Transverse colon (tissue), 4 donors: ENCODE results near the gene CPS1. TPM values are rescaled to one million over a fixed set of nuclear protein-coding genes. Genes with fewer than 3 reads are reported as not detected.

Experiments
- DNase-seq: peaks from one replicate; pipeline ENCODE4 v3.0.0-alpha.2; 2019
- H3K27ac ChIP-seq, 4 donors: fragments of 200-600 bp; sonication (generic); 2 replicates each; pipeline ENCODE4 v1.5.1; 2016 to 2018; ENCODE audit warnings: inconsistent platforms in 4 of 4
- H3K27me3 ChIP-seq: fragments of 200-600 bp; sonication (generic); 2 replicates; pipeline ENCODE4 v1.5.1; 2017; ENCODE audit warnings: inconsistent platforms
- H3K36me3 ChIP-seq, 4 donors: fragments of 200-600 bp; sonication (generic); 2 replicates each; pipeline ENCODE4 v1.5.1; 2017 to 2019; ENCODE audit warnings: inconsistent platforms in 4 of 4
- H3K4me1 ChIP-seq, 4 donors: fragments of 200-600 bp; sonication (generic); 2 replicates each; pipeline ENCODE4 v1.5.1; 2017 to 2020; ENCODE audit warnings: inconsistent platforms in 4 of 4
- H3K4me3 ChIP-seq, 4 donors: fragments of 200-600 bp; sonication (generic); 1 replicate in 1 of 4; 2 replicates in 3 of 4; pipeline versions ENCODE4 v1.5.1 to v1.6.1; 2017 to 2019; ENCODE audit warnings: inconsistent platforms in 4 of 4
- H3K9me3 ChIP-seq, 2 donors: fragments of 200-600 bp; sonication (generic); 2 replicates each; pipeline ENCODE4 v1.5.1; 2017 to 2019; ENCODE audit warnings: inconsistent platforms in 2 of 2
- CTCF ChIP-seq, 5 experiments: fragments of 200-600 bp in 3 of 5; fragments of 450-650 bp in 2 of 5; sonication (generic) in 3 of 5; IDR thresholded peaks; 1 replicate in 2 of 5; 2 replicates in 3 of 5; pipeline ENCODE4 v1.5.1; 2016 to 2017; ENCODE audit warnings: antibody characterized with exemption in 5 of 5, inconsistent platforms in 3 of 5, mild to moderate bottlenecking in 2 of 5, moderate library complexity in 1 of 5
- EP300 ChIP-seq: sonication (generic); formaldehyde crosslinking; IDR thresholded peaks from one replicate; pipeline ENCODE4 v1.6.1; 2017; ENCODE audit warnings: antibody characterized with exemption, low read depth
- POLR2A ChIP-seq: fragments of 450-650 bp; IDR thresholded peaks from one replicate; pipeline ENCODE4 v1.6.1; 2016; ENCODE audit warnings: antibody characterized with exemption, mild to moderate bottlenecking, moderate library complexity
- POLR2AphosphoS5 ChIP-seq, 3 donors: sonication (generic); formaldehyde crosslinking; IDR thresholded peaks; one replicate each; pipeline ENCODE4 v1.6.1; 2016; ENCODE audit warnings: antibody characterized with exemption in 3 of 3
- WGBS, 2 donors: methylation state at CpG; one replicate each; pipeline ENCODE4 v1.1.5; 2018; ENCODE audit warnings: low coverage in 1 of 2; 5-methylcytosine and 5-hydroxymethylcytosine counted together
- in situ Hi-C, 4 donors: fragments of 200-750 bp; cut with MboI; loops; one replicate each; pipeline versions ENCODE4 v1.15.0 to v1.15.1; 2017; ENCODE audit warnings: low sequenced_read_pairs in 3 of 4, low pct_ligation_motif_present in 1 of 4, low pct_unique_long_range_greater_than_20kb in 1 of 4
- intact Hi-C: fragments of 100-400 bp; cut with DNase I; formaldehyde crosslinking; loops from one replicate; pipeline ENCODE4 v1.15.1; 2023; ENCODE audit warnings: low total_unique reads
- total RNA-seq, 4 donors: library from RNA; depleted of rRNA; stranded (reverse); fragments of >200 nt; gene quantifications; one replicate each; pipeline ENCODE4 v1.1.0, GENCODE V29; 2016

The CPS1 gene
- total RNA-seq, 4 donors from 2014 or later, result 0.32 to 0.68 TPM; not detected in 2

- WGBS, 2 donors, result 10 to 14% methylated on average over 1 to 3 of the region's 3 CpGs
- intact Hi-C loops (no loop called here), in situ Hi-C loops (no loop called here)
- Histone ChIP-seq H3K9me3 (no peaks in the 10 kb centered on the region), H3K4me3 (no peak overlapping the region), H3K4me1 (no peaks in the 10 kb centered on the region), H3K27ac (no peak overlapping the region), H3K36me3 (no peaks in the 10 kb centered on the region), H3K27me3 (no peaks in the 10 kb centered on the region)
- no peak for DNase-seq
- no peak for TF ChIP-seq POLR2A
- no peak for TF ChIP-seq CTCF (IDR thresholded peaks at IDR 0.05)
- no peak for TF ChIP-seq EP300
- no peak for TF ChIP-seq POLR2AphosphoS5 (IDR thresholded peaks at IDR 0.05)
These were observed 162.1 kb downstream of the CPS1 start for GRCh38 chr2:210718503-210718902.

- Histone ChIP-seq H3K4me1 (no peaks in the 10 kb centered on the region), H3K36me3 (no peaks in the 10 kb centered on the region), H3K4me3 (no peak overlapping the region), H3K9me3 (no peaks in the 10 kb centered on the region), H3K27me3 (no peaks in the 10 kb centered on the region), H3K27ac (no peak overlapping the region)
- in situ Hi-C loops, result no loop called here
- intact Hi-C loops, result no loop called here
- no peak for DNase-seq
- 90 to 100% methylated on average over 3 of the region's 3 CpGs for WGBS, 2 donors
- no peak for TF ChIP-seq EP300
- no peak for TF ChIP-seq CTCF (IDR thresholded peaks at IDR 0.05)
- TF ChIP-seq POLR2AphosphoS5 (IDR thresholded peaks at IDR 0.05), result no peak
- no peak for TF ChIP-seq POLR2A
These were observed 165.7 kb downstream of the CPS1 start for GRCh38 chr2:210722092-210722491.

GRCh38 chr2:210727549-210727948 lies 171.2 kb downstream of the CPS1 start:
- Histone ChIP-seq H3K4me1 (no peaks in the 10 kb centered on the region), H3K9me3 (no peaks in the 10 kb centered on the region), H3K27ac (no peak overlapping the region), H3K27me3 (no peaks in the 10 kb centered on the region), H3K4me3 (no peak overlapping the region), H3K36me3 (no peaks in the 10 kb centered on the region)
- intact Hi-C loops, result no loop called here
- in situ Hi-C loops, result no loop called here
- TF ChIP-seq POLR2A (no peak), EP300 (no peak), POLR2AphosphoS5 (IDR thresholded peaks at IDR 0.05) (no peak)
- DNase-seq, result no peak

Other genes starting within 250 kb of the CPS1 start
- 1 to 10 TPM in 1 of 4 donors, under 1 TPM in 1, not detected in 2; 0.64 to 3.4 TPM for gene MYL1, start 241.4 kb upstream of the CPS1 start, total RNA-seq
- 10 to 100 TPM; 11.6 to 24.5 (median 17.4) TPM for gene LANCL1, start 79.8 kb upstream of the CPS1 start, total RNA-seq